SK-N-SH (cell line): ENCODE data around the gene HARS2. TPM values are rescaled to one million over a fixed set of nuclear protein-coding genes. Genes with fewer than 3 reads are reported as not detected.

Experiments
- TAF1 ChIP-seq: IDR thresholded peaks from 2 replicates; pipeline ENCODE4 v1.6.1; 2012; ENCODE audit warnings: low read depth, mild to moderate bottlenecking, low read length, moderate library complexity, borderline replicate concordance
- polyA plus RNA-seq, 3 experiments: library from polyadenylated mRNA; depleted of rRNA; stranded (reverse); fragments of >200 nt; gene quantifications; 2 replicates each; pipeline ENCODE4 v1.2.3, GENCODE V29; 2012
- small RNA-seq, 7 experiments: library from RNA; depleted of rRNA; stranded (forward); fragments of <200 nt; gene quantifications; one replicate each; pipeline ENCODE3, GENCODE V24; 2012

Gene HARS2
- polyA plus RNA-seq, 1 of the 3 experiments (the other 2 are of a cell fraction), result 40.8 TPM

DNA sequence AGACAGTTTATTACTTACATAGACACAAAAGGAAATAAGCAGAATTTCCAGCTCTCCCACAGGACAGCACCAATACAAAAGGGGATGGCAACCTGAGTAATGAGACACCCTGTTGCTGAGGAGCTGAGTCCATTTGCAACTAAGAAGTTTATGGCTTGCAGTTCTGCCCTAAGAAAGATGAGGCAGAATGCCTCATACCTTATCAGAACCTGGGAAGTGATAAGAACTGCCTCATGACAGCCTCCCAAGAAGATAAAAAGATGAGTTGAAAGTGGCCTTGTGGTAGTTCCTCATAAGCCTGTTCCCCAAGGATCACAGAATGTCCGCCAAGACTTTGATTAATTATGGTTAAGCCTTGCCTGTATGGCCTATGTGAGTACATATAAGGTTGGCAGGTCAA is 50.7 kb downstream of the HARS2 start (continued):
- TF ChIP-seq TAF1, result no peak

Small RNAs within 50 kb of the gene (small RNA-seq; reads per million reads assigned to genes)
- 4.5 to 211 (median 68.5) reads per million in 7 experiments for gene VTRNA1-1
- gene VTRNA1-2, result 19.2 to 7,211 (median 250) reads per million in 7 experiments
- gene VTRNA1-3, result 1.9 to 45.1 (median 11.8) reads per million in 7 experiments

Other genes with a start within 250 kb of the HARS2 start
- gene EIF4EBP3, start 143.8 kb upstream of the HARS2 start, polyA plus RNA-seq (2012; rRNA removed), result 1.1 and 1.2 TPM in 2 replicates
- gene SRA1, start 134.0 kb upstream of the HARS2 start, polyA plus RNA-seq (2012; rRNA removed), result 35.9 and 37.8 TPM in 2 replicates
- 36.0 and 54.5 TPM in 2 replicates for gene APBB3, start 126.9 kb upstream of the HARS2 start, polyA plus RNA-seq (2012; rRNA removed)
- gene SLC35A4, start 126.6 kb upstream of the HARS2 start, polyA plus RNA-seq (2012; rRNA removed), result 56.2 and 74.9 TPM in 2 replicates
- 0.12 and 0.19 TPM in 2 replicates for gene CD14, start 58.3 kb upstream of the HARS2 start, polyA plus RNA-seq (2012; rRNA removed)
- 27.7 and 31.7 TPM in 2 replicates for gene TMCO6, start 52.0 kb upstream of the HARS2 start, polyA plus RNA-seq (2012; rRNA removed)
- gene NDUFA2, start 43.8 kb upstream of the HARS2 start, polyA plus RNA-seq (2012; rRNA removed), result 202 and 211 TPM in 2 replicates
- gene IK, start 43.6 kb upstream of the HARS2 start, polyA plus RNA-seq (2012; rRNA removed), result 105 and 113 TPM in 2 replicates
- gene WDR55, start 26.6 kb upstream of the HARS2 start, polyA plus RNA-seq (2012; rRNA removed), result 28.3 and 32.7 TPM in 2 replicates
- 1.2 and 2.1 TPM in 2 replicates for gene DND1, start 17.9 kb upstream of the HARS2 start, polyA plus RNA-seq (2012; rRNA removed)
- 124 and 135 TPM in 2 replicates for gene HARS1, start 85 bp upstream of the HARS2 start, polyA plus RNA-seq (2012; rRNA removed)
- 30.9 and 42.2 TPM in 2 replicates for gene ZMAT2, start 9.0 kb downstream of the HARS2 start, polyA plus RNA-seq (2012; rRNA removed)
- 0.16 and 0.21 TPM in 2 replicates for gene PCDHA1, start 94.7 kb downstream of the HARS2 start, polyA plus RNA-seq (2012; rRNA removed)
- gene PCDHA2, start 103.4 kb downstream of the HARS2 start, polyA plus RNA-seq (2012; rRNA removed), result not detected in 2 replicates
- 0.02 TPM in 1 of 2 replicates, not detected in the other for gene PCDHA3, start 109.6 kb downstream of the HARS2 start, polyA plus RNA-seq (2012; rRNA removed)
- 1.2 and 1.4 TPM in 2 replicates for gene PCDHA4, start 115.6 kb downstream of the HARS2 start, polyA plus RNA-seq (2012; rRNA removed)
- gene PCDHA5, start 130.2 kb downstream of the HARS2 start, polyA plus RNA-seq (2012; rRNA removed), result 0.02 TPM in 2 replicates
- 0.02 and 0.03 TPM in 2 replicates for gene PCDHA6, start 136.5 kb downstream of the HARS2 start, polyA plus RNA-seq (2012; rRNA removed)
- gene PCDHA7, start 142.8 kb downstream of the HARS2 start, polyA plus RNA-seq (2012; rRNA removed), result 0.15 and 0.16 TPM in 2 replicates
- gene PCDHA8, start 149.7 kb downstream of the HARS2 start, polyA plus RNA-seq (2012; rRNA removed), result 0.54 and 0.63 TPM in 2 replicates
- 0.02 TPM in 2 replicates for gene PCDHA9, start 156.9 kb downstream of the HARS2 start, polyA plus RNA-seq (2012; rRNA removed)
- gene PCDHA10, start 164.4 kb downstream of the HARS2 start, polyA plus RNA-seq (2012; rRNA removed), result 0.02 TPM in 2 replicates
- gene PCDHA11, start 177.5 kb downstream of the HARS2 start, polyA plus RNA-seq (2012; rRNA removed), result not detected in 2 replicates
- 0.54 and 0.70 TPM in 2 replicates for gene PCDHA12, start 183.9 kb downstream of the HARS2 start, polyA plus RNA-seq (2012; rRNA removed)
- not detected in 2 replicates for gene PCDHA13, start 190.7 kb downstream of the HARS2 start, polyA plus RNA-seq (2012; rRNA removed)
- 0.08 and 0.21 TPM in 2 replicates for gene PCDHAC1, start 234.8 kb downstream of the HARS2 start, polyA plus RNA-seq (2012; rRNA removed)